ENCODE data around the gene IFI6.
"Not testable (repeated sequence)": the region's sequence is repeated elsewhere in the genome, so short reads cannot be mapped to it uniquely, and the experiment has no call there.

The IFI6 gene

GRCh38 chr1:27649306-27649635 is 22.7 kb downstream of the IFI6 start:
- DNase-seq, result no peak

- no peak for DNase-seq
These were observed 23.2 kb downstream of the IFI6 start for GRCh38 chr1:27648602-27649305.

GRCh38 chr1:27647328-27647727 is 24.7 kb downstream of the IFI6 start:
- no peak for DNase-seq

GRCh38 chr1:27646676-27647075 is 25.3 kb downstream of the IFI6 start:
- DNase-seq, result no peak

- DNase-seq, result no peak
These were observed 26.9 kb downstream of the IFI6 start for GRCh38 chr1:27645071-27645415.

- no peak for DNase-seq
These were observed 27.5 kb downstream of the IFI6 start for GRCh38 chr1:27644369-27645070.

GRCh38 chr1:27643600-27644368 is 28.2 kb downstream of the IFI6 start:
- no peak for DNase-seq

GRCh38 chr1:27640514-27640913 is 31.5 kb downstream of the IFI6 start:
- not testable (repeated sequence) for DNase-seq

- no peak for DNase-seq
These were observed 33.2 kb downstream of the IFI6 start for GRCh38 chr1:27638805-27639204.

GRCh38 chr1:27638047-27638734 is 33.8 kb downstream of the IFI6 start:
- no peak for DNase-seq

GRCh38 chr1:27635396-27636142 is 36.4 kb downstream of the IFI6 start:
- DNase-seq, result no peak

- no peak for DNase-seq
These were observed 37.0 kb downstream of the IFI6 start, which contains the start of gene FGR for GRCh38 chr1:27634985-27635367. TSS of gene FGR (minus strand) at chr1:27635185. CDS start at chr1:27623916, 11,269 bp downstream.

- DNase-seq, result no peak
These were observed 37.6 kb downstream of the IFI6 start for GRCh38 chr1:27634177-27634984.

- no peak for DNase-seq
These were observed 38.3 kb downstream of the IFI6 start for GRCh38 chr1:27633640-27634176.

- no peak for DNase-seq
These were observed 38.7 kb downstream of the IFI6 start for GRCh38 chr1:27633298-27633610.

GRCh38 chr1:27632387-27633297 is 39.4 kb downstream of the IFI6 start:
- DNase-seq, result no peak

- no peak for DNase-seq
These were observed 41.0 kb downstream of the IFI6 start for GRCh38 chr1:27630859-27631491.

GRCh38 chr1:27628712-27629111 is 43.3 kb downstream of the IFI6 start:
- DNase-seq, result no peak

GRCh38 chr1:27627733-27628132 is 44.3 kb downstream of the IFI6 start:
- not testable (repeated sequence) for DNase-seq

- DNase-seq, result no peak
These were observed 44.9 kb downstream of the IFI6 start for GRCh38 chr1:27627061-27627460.
